HG02852 (cell line): Measurements from ENCODE around the gene GOLT1B.
A peak's percentile ranks its signal among the peaks of the same experiment; 100 is the strongest.
"Not testable (repeated sequence)": the region's sequence is repeated elsewhere in the genome, so short reads cannot be mapped to it uniquely, and the experiment has no call there.

Source experiments
- ATAC-seq: cut with Tn5 transposase; IDR thresholded peaks from one replicate; pipeline ENCODE4 v1.9.1; 2021; ENCODE audit warnings: mild to moderate bottlenecking, moderate library complexity; ENCODE audit not compliant: unreplicated experiment

GOLT1B gene

DNA sequence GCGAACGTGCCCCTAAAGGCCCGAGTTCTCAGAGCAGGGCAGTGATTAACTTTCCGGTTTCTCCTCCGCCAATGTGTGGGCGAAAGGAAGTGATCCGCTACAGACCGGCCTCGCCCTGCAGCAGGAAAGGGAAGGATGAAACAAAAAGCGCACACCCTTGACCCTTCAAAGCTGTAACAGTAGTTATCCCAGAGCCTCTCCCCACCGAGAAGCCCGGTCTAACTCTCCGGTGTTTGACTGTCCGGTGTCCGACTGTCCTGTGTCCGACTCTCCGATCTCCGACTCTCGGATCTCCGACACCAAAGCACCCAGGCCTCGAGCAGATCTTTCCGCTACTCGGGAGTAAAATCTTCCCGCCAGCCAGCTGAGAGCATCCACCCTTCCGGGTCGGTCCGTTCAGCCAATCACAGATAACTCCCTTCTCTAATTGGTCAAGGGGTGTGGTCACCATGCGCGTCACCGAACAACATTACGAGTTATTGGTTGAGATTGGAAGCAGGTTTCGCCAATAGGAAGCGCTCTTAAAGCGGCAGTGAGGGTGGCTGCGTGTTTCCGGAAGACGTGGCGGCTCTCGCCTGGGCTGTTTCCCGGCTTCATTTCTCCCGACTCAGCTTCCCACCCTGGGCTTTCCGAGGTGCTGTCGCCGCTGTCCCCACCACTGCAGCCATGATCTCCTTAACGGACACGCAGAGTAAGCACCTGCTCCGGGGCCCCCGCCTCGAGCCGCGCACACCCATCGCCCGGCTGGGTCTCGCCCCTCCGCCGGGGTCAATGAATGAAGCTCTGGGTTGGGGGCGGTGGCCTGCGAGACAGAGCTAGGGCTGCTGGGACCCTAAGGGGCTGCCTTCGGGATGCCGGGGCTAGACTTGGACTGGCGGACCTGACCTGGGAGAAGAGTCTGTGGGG lies at the start of gene GOLT1B, which contains the start of gene RECQL:
TSS of gene GOLT1B (plus strand) at position 532 of the 906 bp plus-strand sequence. CDS start at position 667, 135 bp downstream.
TSS of gene RECQL (minus strand) at position 378 of the 906 bp plus-strand sequence. CDS start 2,065 bp downstream, outside the sequence.
- ATAC-seq, result peak; percentile 98

DNA sequence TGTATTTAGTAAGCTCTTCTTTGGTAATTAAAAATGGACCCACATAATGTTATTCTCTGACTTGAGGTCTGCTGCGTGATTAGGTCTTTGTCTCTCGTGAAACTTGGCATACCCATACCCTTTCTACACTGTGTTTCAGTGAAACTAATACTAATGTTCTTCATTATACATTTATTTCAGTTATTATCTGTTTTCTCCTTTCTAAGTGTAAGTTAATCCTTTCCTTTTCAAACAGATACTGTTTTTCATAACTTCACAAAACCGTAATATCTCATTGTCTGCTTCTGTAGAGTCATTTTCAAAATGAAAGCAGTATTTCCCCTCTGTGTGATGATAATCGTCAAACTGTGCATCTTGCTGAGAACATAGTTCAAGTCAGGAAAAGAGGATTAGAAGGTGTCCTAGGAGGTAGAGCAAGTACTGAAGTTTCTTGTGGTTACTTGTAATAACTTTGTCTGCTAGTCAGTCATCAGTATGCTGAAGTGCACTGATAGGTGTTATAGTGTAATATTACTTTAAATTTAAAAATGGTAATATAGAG lies 48.2 kb upstream of the GOLT1B start:
- peak; percentile 95 for ATAC-seq

- ATAC-seq, result no peak
Observed at GRCh38 chr12:21456291-21456780, 45.3 kb upstream of the GOLT1B start.

DNA sequence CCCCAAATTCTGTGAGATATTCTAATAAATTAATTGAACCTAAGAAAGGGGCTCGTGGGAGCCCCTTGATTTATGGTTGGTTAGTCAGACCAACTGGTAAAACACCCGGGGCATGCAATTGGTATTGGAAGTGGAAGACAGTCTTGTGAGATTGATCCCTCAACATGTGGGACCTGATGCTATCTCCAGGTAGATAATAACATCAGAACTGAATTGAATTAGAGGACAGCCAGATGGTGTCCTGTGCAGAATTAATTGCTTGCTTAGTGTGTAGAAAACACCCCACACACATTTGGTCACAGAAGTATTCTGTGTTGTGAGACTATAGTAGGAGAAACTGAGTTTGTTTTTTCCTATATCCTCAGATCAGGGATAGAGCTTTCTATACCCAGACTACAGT lies 42.1 kb upstream of the GOLT1B start:
- ATAC-seq, result no peak

DNA sequence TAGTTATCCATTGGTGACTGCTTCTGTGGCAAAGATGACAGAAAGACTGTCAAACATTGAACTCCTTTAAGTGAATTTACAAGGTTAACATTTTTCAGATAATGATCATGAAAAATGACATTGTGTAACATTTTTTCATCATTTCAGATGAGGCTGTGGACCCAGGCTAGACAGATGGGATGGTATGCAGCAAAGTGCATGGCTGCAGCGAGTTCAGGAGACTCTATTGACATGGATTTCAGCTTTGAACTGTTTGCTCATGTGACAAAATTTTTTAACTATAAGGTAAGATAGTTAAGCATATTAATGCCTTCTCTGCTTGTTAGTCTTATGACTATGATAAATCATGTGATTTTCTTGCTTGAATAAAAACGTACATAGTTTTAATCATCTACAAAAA lies 34.3 kb upstream of the GOLT1B start:
- ATAC-seq, result not testable (repeated sequence)

- no peak for ATAC-seq
Observed at GRCh38 chr12:21471294-21471693, 30.3 kb upstream of the GOLT1B start.

DNA sequence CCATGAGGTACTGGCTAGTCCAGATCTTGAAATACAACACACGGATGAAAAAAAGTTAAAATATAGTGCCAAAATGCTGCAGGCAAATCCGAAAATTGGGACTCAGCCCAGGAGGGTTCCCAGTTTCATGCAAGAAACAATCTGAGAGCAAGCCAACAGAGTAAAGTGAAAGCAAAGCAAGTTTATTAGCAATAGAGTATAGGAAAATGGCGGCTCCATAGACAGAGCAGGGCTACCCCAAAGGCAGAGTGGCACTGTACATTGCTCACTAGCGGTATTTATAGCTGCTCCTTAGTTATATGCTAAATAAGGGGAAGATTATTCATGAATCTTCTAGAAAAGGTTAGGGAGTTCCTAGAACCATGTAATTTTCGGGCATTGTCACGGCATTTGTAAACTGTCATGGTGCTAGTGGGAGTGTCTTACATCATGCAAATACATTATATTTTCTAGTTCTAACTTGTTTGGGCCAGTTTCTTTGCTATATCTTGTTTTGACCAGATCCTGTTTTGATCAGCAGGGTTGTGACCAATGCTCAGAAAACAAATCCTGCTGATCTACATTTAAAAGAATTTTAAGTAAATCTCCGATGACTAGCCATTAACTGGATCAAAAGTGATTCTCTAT lies 29.3 kb upstream of the GOLT1B start:
- ATAC-seq, result no peak

DNA sequence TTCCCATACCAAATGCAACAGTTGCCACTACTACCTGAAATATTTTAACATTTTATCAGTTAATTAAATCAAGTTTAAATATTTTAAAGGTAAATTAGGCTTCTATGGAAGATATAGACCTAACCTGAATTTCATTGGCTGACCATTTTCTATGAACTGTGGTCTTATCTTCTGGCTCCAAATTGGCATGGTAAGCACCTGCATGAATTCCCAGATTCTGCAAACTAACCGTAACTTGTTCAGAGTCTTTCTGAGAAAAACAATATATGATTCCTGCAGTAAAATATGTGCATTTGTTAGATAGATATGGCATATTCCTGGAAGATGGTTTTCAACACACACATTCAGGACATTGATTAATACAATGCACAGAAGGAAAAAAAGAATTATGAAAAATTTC lies 26.0 kb upstream of the GOLT1B start:
- no peak for ATAC-seq

DNA sequence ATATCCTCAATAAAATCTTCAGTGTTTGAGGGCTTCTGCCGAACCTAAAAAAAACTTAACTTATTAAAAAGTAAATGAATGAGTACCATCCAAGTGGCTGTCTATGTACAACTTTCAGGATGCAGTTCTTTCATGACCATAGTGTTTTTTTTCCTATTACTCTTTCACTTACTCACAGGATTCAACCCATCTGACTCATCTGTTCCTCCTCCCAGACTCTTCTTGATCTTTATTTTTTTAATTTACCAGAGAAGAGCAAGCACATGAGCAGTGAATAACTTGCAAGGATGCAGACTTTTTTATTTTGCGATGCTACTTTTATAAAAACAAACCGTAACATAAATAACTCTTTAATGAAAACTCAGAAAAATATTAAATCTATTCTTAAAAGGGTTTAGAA lies 24.6 kb upstream of the GOLT1B start:
- ATAC-seq, result no peak

- ATAC-seq, result no peak
Observed at GRCh38 chr12:21478756-21479455, 22.7 kb upstream of the GOLT1B start.

DNA sequence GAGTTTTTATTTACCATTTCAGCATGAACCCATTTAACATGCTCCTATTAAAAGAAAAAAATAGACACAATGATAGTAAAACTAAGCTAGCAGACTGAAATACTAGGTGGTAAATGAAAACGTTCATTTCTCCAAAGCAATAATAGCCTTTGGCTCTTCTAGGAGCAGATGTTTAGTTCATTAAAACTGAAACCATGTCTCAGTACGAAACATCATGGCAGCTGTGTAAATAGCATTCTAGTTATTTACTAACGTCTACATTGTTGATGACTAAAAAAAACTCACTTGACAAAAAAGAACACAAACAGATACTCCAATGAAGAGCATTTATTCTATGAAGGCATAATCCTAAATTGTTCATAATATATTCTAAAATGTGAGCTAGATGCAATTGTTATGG lies 18.1 kb upstream of the GOLT1B start:
- ATAC-seq, result no peak

- no peak for ATAC-seq
Observed at GRCh38 chr12:21485998-21486397, 15.6 kb upstream of the GOLT1B start.

DNA sequence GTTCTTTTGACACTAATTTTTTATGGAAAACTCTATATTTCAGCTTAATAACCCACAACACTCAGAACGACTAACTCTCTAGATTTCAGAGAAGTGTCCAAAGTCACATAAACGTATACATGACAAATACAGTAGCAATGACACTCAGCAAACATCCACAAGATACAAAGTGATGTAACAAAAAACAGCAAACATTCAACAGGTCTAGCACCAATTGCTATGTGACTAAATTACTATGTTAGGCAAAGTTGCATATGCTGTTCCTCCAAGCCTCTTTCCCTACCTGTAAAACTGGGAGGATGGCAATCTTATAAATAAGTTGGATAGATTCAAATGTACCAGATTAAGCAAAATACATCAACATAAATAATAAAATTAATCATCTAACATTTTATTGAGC lies 1.8 kb upstream of the GOLT1B start:
- no peak for ATAC-seq

GRCh38 chr12:21500786-21501257 lies 767 bp upstream of the GOLT1B start:
- ATAC-seq, result peak; percentile 3

GRCh38 chr12:21502164-21502496 lies 541 bp downstream of the GOLT1B start:
- ATAC-seq, result no peak

DNA sequence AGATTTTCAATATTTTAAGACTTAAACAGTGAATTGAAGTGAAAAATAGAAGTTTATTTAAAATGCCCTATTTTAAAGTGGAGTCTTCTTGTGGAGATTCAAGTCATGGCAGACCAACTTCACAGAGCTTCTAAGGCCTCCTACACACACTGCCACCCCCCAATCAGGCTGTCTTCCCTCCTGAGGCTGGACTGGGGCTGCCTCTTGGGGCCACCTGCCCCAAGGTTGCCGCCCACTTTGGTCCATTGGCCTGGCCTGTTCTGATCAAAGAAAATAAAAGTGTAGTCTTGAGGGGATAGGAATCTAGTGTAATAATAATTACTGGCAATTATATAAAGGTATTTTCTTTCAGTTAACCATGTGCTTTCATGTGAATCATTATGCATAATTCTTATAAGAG lies 1.3 kb downstream of the GOLT1B start:
- no peak for ATAC-seq

GRCh38 chr12:21505888-21506287 lies 4.3 kb downstream of the GOLT1B start:
- ATAC-seq, result no peak

DNA sequence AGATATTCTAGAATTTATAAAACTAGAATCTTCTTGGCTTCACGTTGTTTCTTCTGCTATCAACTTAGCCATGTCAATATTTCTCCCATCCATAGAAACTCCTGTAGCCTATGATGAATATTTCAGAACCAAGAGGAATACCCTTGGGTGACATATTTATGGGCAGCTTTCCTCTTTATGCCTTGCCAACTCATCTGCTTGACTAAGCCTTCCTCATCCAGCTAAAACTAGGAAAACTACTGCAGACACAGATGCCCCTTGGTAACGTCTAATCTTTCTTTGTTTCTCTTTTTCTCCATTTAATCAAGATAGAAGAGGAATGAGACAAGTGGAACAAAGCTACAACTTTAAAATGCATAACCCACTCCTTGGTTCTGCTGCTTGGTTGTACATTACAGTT lies 6.3 kb downstream of the GOLT1B start:
- ATAC-seq, result no peak

DNA sequence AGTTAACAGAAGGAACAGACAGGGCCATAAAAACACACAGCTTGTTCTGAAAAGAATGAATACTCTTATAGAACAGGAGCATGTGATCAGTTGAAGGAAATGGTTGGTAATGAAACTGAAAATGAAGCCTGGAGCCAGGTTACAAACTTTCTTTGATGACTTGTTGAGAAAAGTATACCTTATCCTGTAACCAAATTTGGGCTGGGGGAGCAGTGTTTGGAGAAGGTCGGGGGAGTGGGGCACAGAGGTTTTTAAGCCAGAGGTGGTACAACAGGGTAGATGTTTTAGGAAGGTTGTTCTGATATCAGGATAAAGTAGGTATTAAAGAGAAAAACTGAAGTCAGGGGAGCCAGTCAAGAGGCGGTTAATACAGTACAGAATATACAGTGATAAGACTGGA lies 8.2 kb downstream of the GOLT1B start:
- peak; percentile 89 for ATAC-seq

DNA sequence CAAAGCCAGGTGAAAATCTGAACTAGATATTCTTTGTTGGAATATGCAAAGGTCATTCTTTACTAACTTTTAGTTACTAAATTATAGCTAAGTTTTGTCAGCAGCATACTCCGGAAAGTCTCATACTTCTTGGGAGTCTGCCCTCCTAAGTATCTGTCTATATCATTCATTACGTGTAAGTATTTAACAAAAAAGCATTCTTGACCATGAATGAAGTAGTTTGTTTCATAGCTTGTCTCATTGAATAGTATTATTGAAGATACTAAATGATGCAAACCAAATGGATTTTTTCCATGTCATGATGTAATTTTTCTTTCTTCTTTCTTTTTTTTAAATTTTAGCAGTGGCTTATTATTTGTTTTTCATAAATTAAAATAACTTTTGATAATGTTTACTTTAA lies 14.7 kb downstream of the GOLT1B start:
- ATAC-seq, result no peak

- ATAC-seq, result no peak
Observed at GRCh38 chr12:21518451-21518850, 16.9 kb downstream of the GOLT1B start.
